Natural killer cell (primary cell): ENCODE measurements around the gene CDKL5. TPM values are rescaled to one million over a fixed set of nuclear protein-coding genes. Genes with fewer than 3 reads are reported as not detected.
A peak's percentile ranks its signal among the peaks of the same experiment; 100 is the strongest.

Experiments used
- ATAC-seq, 3 donors: fragments of 150-1000 bp in 2 of 3; fragments of 200-7000 bp in 1 of 3; cut with Tn5 transposase; 1 replicate in 1 of 3; 2 replicates in 2 of 3; pipeline ENCODE4 v1.10.0; 2021; ENCODE audit warnings: mild to moderate bottlenecking in 2 of 3, moderate library complexity in 2 of 3
- DNase-seq, 2 donors: peaks; one replicate each; pipeline versions ENCODE4 v3.0.0 to v3.0.0-alpha.2; 2013 to 2021; ENCODE audit warnings: mixed read lengths in 1 of 2
- H3K27ac ChIP-seq: one replicate; pipeline ENCODE4 v1.5.1; 2013; ENCODE audit warnings: mild to moderate bottlenecking, low read length
- H3K27me3 ChIP-seq: one replicate; pipeline ENCODE4 v1.6.1; 2013; ENCODE audit warnings: low read length; ENCODE audit not compliant: control insufficient read depth, insufficient read depth
- H3K36me3 ChIP-seq: one replicate; pipeline ENCODE4 v1.6.1; 2013; ENCODE audit warnings: low read length; ENCODE audit not compliant: control insufficient read depth, insufficient read depth
- H3K4me1 ChIP-seq: one replicate; pipeline ENCODE4 v1.6.1; 2013; ENCODE audit warnings: low read length; ENCODE audit not compliant: control insufficient read depth, insufficient read depth
- H3K4me3 ChIP-seq: one replicate; pipeline ENCODE4 v1.5.1; 2013; ENCODE audit warnings: low read length
- H3K9me3 ChIP-seq: one replicate; pipeline ENCODE4 v1.6.1; 2013; ENCODE audit warnings: low read length; ENCODE audit not compliant: control insufficient read depth, insufficient read depth
- H3K27ac Mint-ChIP-seq, 2 donors: one replicate each; pipeline ENCODE4 v1.8.0; 2022; ENCODE audit warnings: mild to moderate bottlenecking in 2 of 2, mixed read lengths in 2 of 2, moderate library complexity in 1 of 2
- H3K27me3 Mint-ChIP-seq, 2 donors: one replicate each; pipeline ENCODE4 v1.8.0; 2022; ENCODE audit warnings: low read depth in 2 of 2, mixed read lengths in 2 of 2
- H3K36me3 Mint-ChIP-seq: one replicate; pipeline ENCODE4 v1.8.0; 2022; ENCODE audit warnings: mixed read lengths
- H3K4me1 Mint-ChIP-seq, 2 donors: one replicate each; pipeline ENCODE4 v1.8.0; 2022; ENCODE audit warnings: mixed read lengths in 2 of 2
- H3K4me3 Mint-ChIP-seq: one replicate; pipeline ENCODE4 v1.8.0; 2022; ENCODE audit warnings: mild to moderate bottlenecking, moderate library complexity, mixed read lengths
- H3K9me3 Mint-ChIP-seq, 2 donors: one replicate each; pipeline ENCODE4 v1.8.0; 2022; ENCODE audit warnings: mixed read lengths in 2 of 2
- WGBS: methylation state at CpG from one replicate; pipeline ENCODE4 v1.1.7; 2013; ENCODE audit warnings: missing lambda C conversion rate; ENCODE audit not compliant: insufficient coverage; 5-methylcytosine and 5-hydroxymethylcytosine counted together
- intact Hi-C: fragments of 100-400 bp; cut with micrococcal nuclease; formaldehyde crosslinking; loops from one replicate; pipeline ENCODE4 v1.14.2; 2022
- total RNA-seq, 4 donors: library from RNA; stranded (reverse); fragments of 120-200 nt in 1 of 4; gene quantifications; one replicate each; pipeline versions ENCODE4 v1.2.3 to v1.2.4, GENCODE V29; 2013 to 2022
- TF ChIP-seq, protein P1 (sequence below): fragments of 200-600 bp; IDR thresholded peaks from one replicate; pipeline ENCODE4 v1.8.0; 2022; ENCODE audit warnings: antibody characterized with exemption

Gene CDKL5
- total RNA-seq, 3 donors from 2014 or later (not counting 1 experiment from before 2014, with no cell fraction given): 3.4 to 4.3 (median 3.5) TPM

DNA sequence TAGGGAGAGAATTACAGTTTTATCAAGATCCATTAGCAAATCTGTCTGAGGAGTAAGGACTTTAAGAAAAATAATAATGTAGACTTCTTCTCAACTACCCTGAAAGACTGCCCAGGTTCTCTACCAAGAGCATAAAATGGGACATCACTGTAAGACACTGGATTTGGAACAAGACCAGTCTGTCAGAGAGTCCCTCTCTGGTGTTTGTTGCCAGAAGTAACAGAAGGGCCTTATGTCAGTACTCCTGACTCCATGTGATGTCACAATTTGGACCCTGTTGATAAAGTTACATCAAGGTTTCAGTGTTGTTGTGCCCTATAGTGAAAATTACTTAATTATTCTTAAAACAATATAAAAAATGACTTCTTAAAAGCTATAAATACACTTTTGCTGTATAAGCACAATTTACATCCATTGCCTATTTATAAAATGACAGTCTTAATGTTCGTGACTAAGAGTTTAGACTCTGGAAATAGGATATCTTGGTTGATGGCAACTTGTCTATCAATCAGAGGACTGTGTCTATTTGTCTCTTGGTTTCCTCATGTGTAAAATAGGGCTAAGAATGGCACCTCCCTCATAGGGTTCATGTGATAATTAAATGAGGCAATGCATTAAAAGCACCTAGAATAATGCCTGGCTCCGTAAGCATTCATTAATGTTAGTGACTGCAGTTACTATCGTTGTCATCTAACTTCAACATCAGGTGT, 188.7 kb downstream of the CDKL5 start:
- Histone ChIP-seq H3K27ac (no peak overlapping the region), H3K36me3 (peaks cover 2% of the 10 kb centered on the region), H3K4me1 (no peaks in the 10 kb centered on the region), H3K4me3 (no peak overlapping the region), H3K9me3 (no peaks in the 10 kb centered on the region), H3K27me3 (no peaks in the 10 kb centered on the region)
- no peak overlapping the region for H3K4me3 Mint-ChIP-seq
- no peaks in the 10 kb centered on the region for H3K36me3 Mint-ChIP-seq
- intact Hi-C loops: no loop called here
- ATAC-seq: no peak
- no peaks in the 10 kb centered on the region for H3K27me3 Mint-ChIP-seq
- DNase-seq: no peak
- WGBS: 100% methylated on average over 2 of the region's 3 CpGs
- no peak overlapping the region for H3K27ac Mint-ChIP-seq
- peaks cover 5 to 7% of the 10 kb centered on the region in 2 donors for H3K4me1 Mint-ChIP-seq
- no peaks in the 10 kb centered on the region for H3K9me3 Mint-ChIP-seq
- TF ChIP-seq, protein P1, sequence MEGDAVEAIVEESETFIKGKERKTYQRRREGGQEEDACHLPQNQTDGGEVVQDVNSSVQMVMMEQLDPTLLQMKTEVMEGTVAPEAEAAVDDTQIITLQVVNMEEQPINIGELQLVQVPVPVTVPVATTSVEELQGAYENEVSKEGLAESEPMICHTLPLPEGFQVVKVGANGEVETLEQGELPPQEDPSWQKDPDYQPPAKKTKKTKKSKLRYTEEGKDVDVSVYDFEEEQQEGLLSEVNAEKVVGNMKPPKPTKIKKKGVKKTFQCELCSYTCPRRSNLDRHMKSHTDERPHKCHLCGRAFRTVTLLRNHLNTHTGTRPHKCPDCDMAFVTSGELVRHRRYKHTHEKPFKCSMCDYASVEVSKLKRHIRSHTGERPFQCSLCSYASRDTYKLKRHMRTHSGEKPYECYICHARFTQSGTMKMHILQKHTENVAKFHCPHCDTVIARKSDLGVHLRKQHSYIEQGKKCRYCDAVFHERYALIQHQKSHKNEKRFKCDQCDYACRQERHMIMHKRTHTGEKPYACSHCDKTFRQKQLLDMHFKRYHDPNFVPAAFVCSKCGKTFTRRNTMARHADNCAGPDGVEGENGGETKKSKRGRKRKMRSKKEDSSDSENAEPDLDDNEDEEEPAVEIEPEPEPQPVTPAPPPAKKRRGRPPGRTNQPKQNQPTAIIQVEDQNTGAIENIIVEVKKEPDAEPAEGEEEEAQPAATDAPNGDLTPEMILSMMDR: no peak

- intact Hi-C loops: no loop called here
- WGBS: 84% methylated on average over 6 of the region's 8 CpGs
- H3K36me3 Mint-ChIP-seq: no peaks in the 10 kb centered on the region
Observed at GRCh38 chrX:18616688-18617406, 191.4 kb downstream of the CDKL5 start.

DNA sequence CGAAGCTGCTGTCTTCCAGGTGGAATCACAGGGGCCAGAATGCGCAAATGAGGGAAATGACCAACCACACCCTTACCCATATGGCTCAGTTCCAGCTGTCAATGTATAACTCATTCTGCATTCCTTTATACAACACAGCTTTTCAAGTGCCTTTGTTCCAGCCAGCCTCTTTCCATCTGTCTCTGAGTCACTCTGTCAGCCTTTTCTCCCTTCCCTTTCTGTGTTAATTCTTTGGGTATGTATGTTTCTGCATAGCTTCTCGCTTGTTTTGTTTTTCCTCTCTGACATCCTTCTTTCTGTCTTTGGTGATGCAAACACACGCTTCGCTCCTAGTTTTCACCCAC, 192.0 kb downstream of the CDKL5 start:
- H3K9me3 Mint-ChIP-seq: no peaks in the 10 kb centered on the region
- Histone ChIP-seq H3K27me3 (no peaks in the 10 kb centered on the region), H3K36me3 (no peaks in the 10 kb centered on the region), H3K4me3 (no peak overlapping the region), H3K4me1 (no peaks in the 10 kb centered on the region), H3K9me3 (no peaks in the 10 kb centered on the region), H3K27ac (no peak overlapping the region)
- H3K27me3 Mint-ChIP-seq: no peaks in the 10 kb centered on the region
- ATAC-seq: no peak
- 50% methylated on average over 2 of the region's 5 CpGs for WGBS
- H3K27ac Mint-ChIP-seq: no peak overlapping the region
- TF ChIP-seq, protein P1: no peak
- H3K4me3 Mint-ChIP-seq: no peak overlapping the region
- DNase-seq: no peak
- no peaks in the 10 kb centered on the region for H3K36me3 Mint-ChIP-seq
- intact Hi-C loops: no loop called here
- H3K4me1 Mint-ChIP-seq: peaks cover 5 to 7% of the 10 kb centered on the region in 2 donors

More at GRCh38 chrX:18616688-18617406, 191.4 kb downstream of the CDKL5 start:
- Histone ChIP-seq H3K27me3 (no peaks in the 10 kb centered on the region), H3K36me3 (no peaks in the 10 kb centered on the region), H3K4me1 (no peaks in the 10 kb centered on the region), H3K4me3 (no peak overlapping the region), H3K27ac (no peak overlapping the region), H3K9me3 (no peaks in the 10 kb centered on the region)
- H3K9me3 Mint-ChIP-seq: no peaks in the 10 kb centered on the region
- H3K4me1 Mint-ChIP-seq: peaks cover 5 to 7% of the 10 kb centered on the region in 2 donors
- ATAC-seq: peak in 1 of 3 donors; percentile 46
- TF ChIP-seq, protein P1: no peak
- no peaks in the 10 kb centered on the region for H3K27me3 Mint-ChIP-seq
- no peak for DNase-seq
- H3K27ac Mint-ChIP-seq: no peak overlapping the region
- no peak overlapping the region for H3K4me3 Mint-ChIP-seq
